ENCODE data around the gene MED16.
"Not testable (repeated sequence)": the region's sequence is repeated elsewhere in the genome, so short reads cannot be mapped to it uniquely, and the experiment has no call there.

Gene MED16

GRCh38 chr19:907183-907853 lies 14.3 kb upstream of the MED16 start:
- peak; percentile 91 for DNase-seq

- no peak for DNase-seq
Observed at GRCh38 chr19:906480-906879, 13.5 kb upstream of the MED16 start.

GRCh38 chr19:904545-904944 lies 11.6 kb upstream of the MED16 start:
- no peak for DNase-seq

- DNase-seq, result no peak
Observed at GRCh38 chr19:903266-903797, 10.3 kb upstream of the MED16 start.

GRCh38 chr19:902446-903226 lies 9.6 kb upstream of the MED16 start:
- DNase-seq, result no peak

- DNase-seq, result no peak
Observed at GRCh38 chr19:902093-902370, 9.0 kb upstream of the MED16 start.

- no peak for DNase-seq
Observed at GRCh38 chr19:901216-902092, 8.5 kb upstream of the MED16 start.

- no peak for DNase-seq
Observed at GRCh38 chr19:900302-901111, 7.5 kb upstream of the MED16 start.

- no peak for DNase-seq
Observed at GRCh38 chr19:900043-900301, 7.0 kb upstream of the MED16 start.

- DNase-seq, result no peak
Observed at GRCh38 chr19:899336-900042, 6.5 kb upstream of the MED16 start.

- no peak for DNase-seq
Observed at GRCh38 chr19:898663-899062, 5.7 kb upstream of the MED16 start.

- DNase-seq, result no peak
Observed at GRCh38 chr19:897442-898039, 4.6 kb upstream of the MED16 start.

- no peak for DNase-seq
Observed at GRCh38 chr19:896999-897398, 4.0 kb upstream of the MED16 start.

GRCh38 chr19:896434-896833 lies 3.4 kb upstream of the MED16 start:
- no peak for DNase-seq

GRCh38 chr19:892243-892893 lies 619 bp downstream of the MED16 start:
- no peak for DNase-seq

GRCh38 chr19:891421-892200 lies 1.4 kb downstream of the MED16 start:
- not testable (repeated sequence) for DNase-seq

- DNase-seq, result no peak
Observed at GRCh38 chr19:890831-891230, 2.2 kb downstream of the MED16 start.

GRCh38 chr19:889662-890295 lies 3.2 kb downstream of the MED16 start:
- no peak for DNase-seq

- DNase-seq, result no peak
Observed at GRCh38 chr19:888581-889385, 4.2 kb downstream of the MED16 start.

Data from OCI-M1 (cell line).